GM19035 (cell line): ENCODE measurements around the gene LINC01488.

ENCODE experiments used
- ATAC-seq: cut with Tn5 transposase; IDR thresholded peaks from one replicate; pipeline ENCODE4 v1.9.1; 2021; ENCODE audit not compliant: unreplicated experiment

LINC01488 gene

GRCh38 chr11:69444381-69445130 is 36.9 kb upstream of the LINC01488 start:
- no peak for ATAC-seq

- ATAC-seq: no peak
Measured at GRCh38 chr11:69445131-69445470, 36.4 kb upstream of the LINC01488 start.

- ATAC-seq: no peak
Measured at GRCh38 chr11:69446108-69446507, 35.4 kb upstream of the LINC01488 start.

- ATAC-seq: no peak
Measured at GRCh38 chr11:69447786-69448185, 33.7 kb upstream of the LINC01488 start.

- ATAC-seq: no peak
Measured at GRCh38 chr11:69448471-69449284, 32.8 kb upstream of the LINC01488 start.

DNA sequence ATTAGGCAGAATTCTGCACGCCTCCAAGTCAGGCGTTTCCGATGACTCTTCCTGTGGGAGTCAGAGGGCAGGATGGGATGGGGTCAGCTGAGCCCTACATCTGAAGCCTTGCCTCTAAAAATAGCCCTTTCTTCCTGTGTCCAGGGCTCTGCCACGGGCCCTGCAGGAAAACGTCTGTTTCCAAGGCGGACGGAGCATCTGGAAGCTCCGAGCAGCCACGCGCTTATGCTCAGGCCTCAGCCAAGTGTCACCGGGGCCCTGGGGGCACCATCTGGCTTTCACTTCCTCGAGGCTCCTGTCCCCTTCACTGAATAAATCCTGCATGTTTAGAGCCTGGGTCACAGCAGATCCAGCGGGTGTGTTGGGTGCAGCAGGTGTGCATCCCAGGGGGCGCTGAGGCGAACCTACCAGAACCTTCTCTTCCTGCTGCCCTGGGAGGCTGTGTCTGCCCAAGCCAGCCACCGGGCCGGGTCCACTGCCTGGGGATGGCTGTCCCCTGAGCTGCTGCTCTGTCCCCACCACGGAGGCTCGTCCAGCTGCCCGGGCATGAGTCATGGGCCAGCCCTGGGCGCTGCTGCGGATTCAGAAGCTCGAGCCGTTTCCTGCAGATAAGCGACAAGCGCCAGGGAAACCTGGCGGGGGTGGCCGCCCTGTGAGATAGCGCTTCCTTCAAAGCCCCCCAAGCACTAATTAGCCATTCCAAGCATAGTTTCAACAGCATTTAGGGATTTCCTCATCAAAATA is 32.0 kb upstream of the LINC01488 start:
- ATAC-seq: no peak

GRCh38 chr11:69450064-69450856 is 31.2 kb upstream of the LINC01488 start:
- ATAC-seq: no peak

- ATAC-seq: no peak
Measured at GRCh38 chr11:69450857-69451220, 30.6 kb upstream of the LINC01488 start.

DNA sequence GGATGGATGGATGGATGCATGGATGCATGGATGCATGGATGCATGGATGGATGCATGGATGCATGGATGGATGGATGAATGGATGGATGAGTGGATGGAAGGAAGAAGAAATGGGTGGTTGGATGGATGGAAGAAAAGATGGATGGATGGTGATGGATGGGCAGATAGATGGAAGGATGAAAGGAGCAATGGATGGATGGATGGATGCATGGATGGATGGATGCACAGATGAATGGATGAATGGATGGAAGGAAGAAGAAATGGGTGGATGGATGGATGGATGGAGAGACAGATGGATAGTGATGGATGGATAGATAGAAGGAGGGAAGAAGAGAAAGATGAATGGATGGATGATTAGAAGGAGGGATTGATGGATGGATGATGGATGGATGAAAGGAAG is 30.2 kb upstream of the LINC01488 start:
- no peak for ATAC-seq

DNA sequence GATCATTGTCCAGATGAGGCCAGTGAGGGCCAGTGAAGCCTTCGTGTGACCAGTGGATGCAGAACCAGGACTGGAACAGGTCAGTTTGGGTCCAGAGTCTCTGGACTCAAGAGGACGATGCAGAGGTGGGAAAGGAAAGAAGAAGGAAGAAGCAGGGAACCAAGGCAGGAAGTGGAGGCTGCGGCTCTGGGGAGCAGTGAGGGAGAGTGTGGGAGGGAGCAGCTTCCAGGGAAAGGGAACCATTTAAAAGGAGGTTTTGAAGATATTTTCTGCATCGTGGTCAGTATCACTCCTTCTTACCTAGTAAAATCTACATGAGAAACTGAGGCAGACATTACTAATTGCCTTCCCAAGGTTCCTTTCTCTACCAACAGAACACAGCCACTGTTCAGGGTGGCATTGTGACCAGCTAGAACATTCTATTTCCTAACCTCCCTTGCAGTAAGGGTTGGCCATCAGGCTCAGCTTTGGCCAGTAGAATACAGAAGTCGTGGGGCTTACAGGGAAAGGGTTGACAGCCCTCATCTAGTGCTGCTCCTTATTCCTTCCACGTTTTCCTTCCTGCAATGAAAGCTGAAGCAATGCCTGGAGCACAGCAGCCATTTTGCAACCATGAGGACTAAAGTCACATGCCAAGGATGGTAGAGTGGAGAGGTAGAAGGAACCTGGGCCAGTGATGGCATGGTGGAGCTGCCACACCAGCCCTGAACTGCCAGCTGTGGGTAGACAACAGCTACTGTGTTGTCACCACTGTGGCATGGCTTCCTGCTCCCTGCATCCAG is 29.1 kb upstream of the LINC01488 start:
- no peak for ATAC-seq

- ATAC-seq: no peak
Measured at GRCh38 chr11:69453151-69453550, 28.3 kb upstream of the LINC01488 start.

- ATAC-seq: no peak
Measured at GRCh38 chr11:69454018-69454417, 27.4 kb upstream of the LINC01488 start.

DNA sequence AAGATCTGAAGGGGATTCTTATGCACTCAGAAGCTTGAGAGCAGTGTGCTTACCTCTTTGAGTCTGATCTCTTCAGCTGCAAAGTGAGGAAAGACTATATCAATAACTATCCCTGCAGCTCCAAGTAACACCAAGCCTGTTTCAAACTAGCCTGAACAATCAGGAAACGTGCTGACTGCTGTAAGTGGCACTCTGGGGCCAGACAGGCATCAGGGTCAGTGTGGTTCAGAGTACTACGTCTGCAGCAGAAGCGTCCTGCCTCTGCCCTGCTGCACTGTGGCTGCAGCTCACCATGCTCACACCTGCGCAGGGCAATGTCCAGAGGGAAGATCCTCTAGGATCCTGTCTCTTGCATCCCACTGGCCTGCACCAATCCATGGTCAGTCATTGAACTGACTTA is 25.5 kb upstream of the LINC01488 start:
- no peak for ATAC-seq

- no peak for ATAC-seq
Measured at GRCh38 chr11:69456712-69457111, 24.8 kb upstream of the LINC01488 start.

DNA sequence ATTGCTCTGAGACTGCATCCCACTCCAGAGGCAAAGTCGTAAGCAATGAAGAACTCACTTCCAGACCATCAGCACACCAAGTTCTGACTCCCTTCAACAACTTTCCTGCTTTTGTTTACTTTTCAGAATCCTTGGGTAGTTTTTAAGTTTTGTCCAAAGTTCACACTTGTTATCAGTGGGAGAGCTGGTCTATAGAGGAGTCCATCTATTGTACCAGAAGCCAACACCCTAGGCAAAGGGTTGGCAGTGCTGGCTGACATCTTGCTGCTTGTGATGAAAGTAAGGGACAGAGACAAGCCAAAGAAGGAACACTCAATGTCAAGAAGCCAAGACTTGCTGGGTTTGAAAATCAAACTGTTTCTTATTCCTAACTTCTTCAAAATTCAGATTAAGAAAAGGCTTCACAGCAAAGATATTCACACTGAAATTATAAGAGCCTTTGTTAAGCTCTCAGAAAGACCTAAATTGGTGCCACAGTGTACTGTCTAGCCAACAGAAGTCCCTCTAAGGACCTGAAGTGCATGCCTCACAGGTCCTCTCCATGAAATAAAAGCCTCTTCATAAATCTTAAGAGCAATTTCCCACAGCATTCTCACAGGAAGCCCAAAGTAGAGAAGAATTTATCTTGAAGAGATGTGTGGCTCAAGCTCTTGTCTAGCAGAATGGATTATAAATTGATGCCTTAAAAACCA is 21.5 kb upstream of the LINC01488 start:
- ATAC-seq: no peak

DNA sequence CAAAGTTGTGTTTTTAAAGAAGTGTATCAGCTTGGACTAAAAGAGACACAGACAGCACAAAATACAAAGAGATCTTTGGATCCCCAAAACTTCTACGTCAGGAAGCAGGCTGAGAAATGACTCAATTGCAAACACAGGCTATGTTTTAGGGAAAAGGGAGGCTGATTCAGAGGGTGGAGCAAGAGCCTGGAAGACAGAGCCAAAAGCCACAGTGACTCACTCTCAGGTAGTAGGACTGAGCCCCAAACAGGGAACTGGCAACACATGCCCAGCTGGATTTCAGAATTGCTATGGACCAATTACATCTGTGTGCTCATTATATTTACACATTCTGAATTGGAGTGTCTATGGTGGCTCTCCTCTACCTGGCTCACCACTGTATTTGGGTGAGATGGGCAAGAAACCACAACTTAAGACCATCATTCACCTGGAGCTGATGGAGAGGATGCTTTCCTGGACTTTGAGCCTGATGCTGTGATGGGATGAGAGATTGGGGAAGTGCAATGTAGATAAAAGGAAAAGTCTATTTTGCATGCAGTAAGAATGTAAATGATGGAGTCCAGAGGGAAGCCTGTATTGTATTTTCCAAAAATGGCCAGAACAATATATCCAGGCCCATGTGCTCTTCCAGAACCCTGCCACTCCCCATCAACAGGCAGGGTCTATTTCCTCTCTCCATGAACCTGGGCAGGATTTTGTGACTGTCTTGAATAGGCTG is 20.8 kb upstream of the LINC01488 start:
- ATAC-seq: no peak

DNA sequence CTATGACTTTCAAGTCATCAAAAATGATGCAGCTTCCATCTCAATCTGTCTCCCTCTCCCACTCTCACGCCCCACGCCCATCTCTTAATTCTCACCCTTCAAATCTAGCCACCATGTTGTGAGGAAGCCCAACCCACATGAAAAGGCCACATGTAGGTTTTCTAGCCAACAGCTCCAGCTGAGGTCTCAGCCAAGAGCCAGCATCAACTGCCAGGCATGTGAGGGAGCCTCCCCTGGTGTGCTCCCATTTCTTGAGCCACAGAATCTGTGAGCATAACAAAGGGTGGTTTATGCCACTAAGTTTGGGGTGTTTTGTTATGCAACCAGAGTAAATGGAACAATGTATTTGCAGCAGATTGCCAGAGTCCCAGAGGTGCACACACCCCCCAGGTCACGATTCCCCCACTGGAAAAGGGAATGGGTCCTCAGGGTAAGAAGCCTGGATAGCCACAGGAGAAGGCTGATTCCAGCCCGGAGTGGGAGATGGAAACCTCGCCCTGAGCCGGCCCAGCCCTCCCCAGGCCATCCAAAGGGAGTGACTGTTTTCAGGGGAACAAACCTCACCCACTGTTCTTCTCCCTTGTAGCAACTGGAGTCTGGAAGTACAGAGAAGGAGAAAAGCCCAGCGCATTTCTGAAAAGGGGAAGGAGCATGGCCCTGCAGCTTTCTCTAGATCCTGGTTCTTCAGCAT is 20.0 kb upstream of the LINC01488 start:
- no peak for ATAC-seq

DNA sequence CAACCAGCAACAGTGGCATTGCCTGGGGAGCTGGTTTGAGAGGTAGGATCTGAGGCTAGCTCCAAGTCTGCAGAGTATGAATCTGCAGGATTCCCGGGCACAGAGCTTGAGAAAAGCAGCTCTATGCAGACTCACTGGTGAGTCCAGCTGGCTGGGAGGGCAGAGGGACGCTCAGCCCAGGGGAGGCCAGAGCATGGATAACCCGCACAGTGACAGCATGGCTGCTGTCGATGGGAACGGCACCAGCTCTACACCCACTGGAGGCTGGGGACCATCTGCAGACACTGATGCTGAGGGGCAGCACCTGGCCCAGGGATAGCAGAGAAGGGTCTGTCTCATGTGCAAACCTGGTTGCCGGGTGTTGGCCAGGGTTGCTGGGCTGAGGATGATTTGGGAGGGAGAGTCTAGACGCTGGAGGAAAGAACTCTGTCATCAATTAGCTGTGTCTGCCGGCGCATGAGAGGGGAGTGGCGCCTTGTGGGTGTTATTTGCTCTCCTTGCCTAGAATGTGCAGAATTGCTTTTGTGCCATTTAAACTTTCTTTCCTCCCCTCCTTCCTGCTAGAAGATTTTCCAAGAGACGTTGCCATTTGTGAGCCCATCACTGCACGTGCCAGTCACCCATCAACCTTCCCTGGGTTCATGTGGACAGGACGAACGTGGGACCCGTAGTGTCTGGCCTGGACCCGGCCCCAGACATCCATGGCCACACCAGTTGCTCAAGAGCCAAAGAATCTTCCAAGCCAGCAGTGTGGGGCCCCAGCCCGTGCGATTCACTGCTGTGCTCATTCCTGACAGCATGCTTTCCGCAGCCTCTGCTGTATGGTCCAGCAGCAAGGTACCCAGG is 19.1 kb upstream of the LINC01488 start:
- ATAC-seq: no peak
